CD14-positive monocyte (primary cell): ENCODE measurements around the gene PLEKHG2. TPM values are rescaled to one million over a fixed set of nuclear protein-coding genes. Genes with fewer than 3 reads are reported as not detected.

Experiments used
- DNase-seq, 3 donors: peaks; one replicate each; pipeline ENCODE4 v3.0.0-alpha.2; 2011 to 2022
- H2AFZ ChIP-seq: 2 replicates; pipeline ENCODE4 v1.6.0; 2012; ENCODE audit warnings: mild to moderate bottlenecking, low read depth, low read length, inconsistent platforms; ENCODE audit not compliant: insufficient read depth, poor library complexity, severe bottlenecking
- H3K27ac ChIP-seq, 2 donors: 1 replicate in 1 of 2; 2 replicates in 1 of 2; pipeline ENCODE4 v1.5.1; 2012 to 2013; ENCODE audit warnings: low read length in 2 of 2, control low read depth in 1 of 2, inconsistent platforms in 1 of 2, low read depth in 1 of 2, mild to moderate bottlenecking in 1 of 2
- H3K27me3 ChIP-seq, 2 donors: one replicate each; pipeline versions ENCODE4 v1.6.0 to v1.6.1; 2011 to 2013; ENCODE audit warnings: low read length in 2 of 2; ENCODE audit not compliant: control insufficient read depth in 2 of 2, insufficient read depth in 2 of 2
- H3K36me3 ChIP-seq, 2 donors: replicated peaks in 1 of 2; 1 replicate in 1 of 2; 2 replicates in 1 of 2; pipeline versions ENCODE4 v1.5.1 to v1.6.1; 2012 to 2013; ENCODE audit warnings: low read length in 2 of 2, control low read depth in 1 of 2, inconsistent platforms in 1 of 2, mild to moderate bottlenecking in 1 of 2; ENCODE audit not compliant: insufficient read depth in 2 of 2, control insufficient read depth in 1 of 2
- H3K4me1 ChIP-seq, 2 donors: 1 replicate in 1 of 2; 2 replicates in 1 of 2; pipeline versions ENCODE4 v1.5.1 to v1.6.1; 2012 to 2013; ENCODE audit warnings: low read length in 2 of 2, control low read depth in 1 of 2, inconsistent platforms in 1 of 2, mild to moderate bottlenecking in 1 of 2, moderate library complexity in 1 of 2; ENCODE audit not compliant: insufficient read depth in 2 of 2, control insufficient read depth in 1 of 2
- H3K4me2 ChIP-seq: replicated peaks from 2 replicates; pipeline ENCODE3; 2012; ENCODE audit warnings: low read length, moderate library complexity, mild to moderate bottlenecking; ENCODE audit not compliant: poor library complexity, severe bottlenecking; ENCODE audit errors: extremely low read depth
- H3K4me3 ChIP-seq, 3 experiments: fragments of 200-600 bp in 1 of 3; sonication (generic) in 1 of 3; replicated peaks in 1 of 3; 1 replicate in 2 of 3; 2 replicates in 1 of 3; pipeline ENCODE4 v1.5.1; 2011 to 2013; ENCODE audit warnings: low read length in 3 of 3, mild to moderate bottlenecking in 3 of 3, control low read depth in 2 of 3, low read depth in 2 of 3, inconsistent platforms in 1 of 3, moderate library complexity in 1 of 3
- H3K79me2 ChIP-seq: 2 replicates; pipeline ENCODE4 v1.6.0; 2012; ENCODE audit warnings: mild to moderate bottlenecking, control low read depth, inconsistent platforms, low read length, moderate library complexity; ENCODE audit not compliant: insufficient read depth
- H3K9ac ChIP-seq: 2 replicates; pipeline ENCODE4 v1.6.0; 2017; ENCODE audit warnings: low read length, mild to moderate bottlenecking; ENCODE audit not compliant: insufficient read depth, poor library complexity, severe bottlenecking
- H3K9me3 ChIP-seq, 2 donors: replicated peaks in 1 of 2; 1 replicate in 1 of 2; 2 replicates in 1 of 2; pipeline versions ENCODE4 v1.5.1 to v1.6.1; 2012 to 2013; ENCODE audit warnings: low read length in 2 of 2, control low read depth in 1 of 2; ENCODE audit not compliant: control insufficient read depth in 1 of 2, insufficient read depth in 1 of 2
- H4K20me1 ChIP-seq: 2 replicates; pipeline ENCODE4 v1.6.0; 2012; ENCODE audit warnings: mild to moderate bottlenecking, low read length, control low read depth, moderate library complexity; ENCODE audit not compliant: insufficient read depth
- H3K27ac Mint-ChIP-seq, 7 donors: one replicate each; pipeline ENCODE4 v1.8.0; 2020; ENCODE audit warnings: mild to moderate bottlenecking in 7 of 7, mixed read lengths in 7 of 7, moderate library complexity in 6 of 7, inconsistent platforms in 2 of 7
- H3K27me3 Mint-ChIP-seq, 3 donors: one replicate each; pipeline ENCODE4 v1.8.0; 2021 to 2022; ENCODE audit warnings: low read depth in 3 of 3, mild to moderate bottlenecking in 3 of 3, mixed read lengths in 3 of 3, moderate library complexity in 3 of 3, inconsistent platforms in 1 of 3
- H3K36me3 Mint-ChIP-seq, 2 donors: one replicate each; pipeline ENCODE4 v1.8.0; 2020; ENCODE audit warnings: mixed read lengths in 2 of 2, inconsistent platforms in 1 of 2, mild to moderate bottlenecking in 1 of 2
- H3K4me1 Mint-ChIP-seq: one replicate; pipeline ENCODE4 v1.8.0; 2020; ENCODE audit warnings: mild to moderate bottlenecking, mixed read lengths
- H3K4me3 Mint-ChIP-seq, 2 donors: one replicate each; pipeline ENCODE4 v1.8.0; 2020; ENCODE audit warnings: mild to moderate bottlenecking in 2 of 2, mixed read lengths in 2 of 2, moderate library complexity in 1 of 2
- H3K9me3 Mint-ChIP-seq, 7 donors: one replicate each; pipeline ENCODE4 v1.8.0; 2020 to 2022; ENCODE audit warnings: mixed read lengths in 7 of 7, mild to moderate bottlenecking in 6 of 7, moderate library complexity in 6 of 7, inconsistent platforms in 2 of 7
- CTCF ChIP-seq: fragments of 200-600 bp; IDR thresholded peaks from one replicate; pipeline ENCODE4 v1.8.0; 2022; ENCODE audit warnings: antibody characterized with exemption, mild to moderate bottlenecking
- WGBS: methylation state at CpG from one replicate; pipeline ENCODE4 v1.1.5; 2013; ENCODE audit warnings: missing lambda C conversion rate; ENCODE audit not compliant: insufficient coverage; 5-methylcytosine and 5-hydroxymethylcytosine counted together
- intact Hi-C, 2 donors: fragments of 100-400 bp; cut with micrococcal nuclease; formaldehyde crosslinking; loops; one replicate each; pipeline versions ENCODE4 v1.15.0 to v1.15.1; 2023
- polyA plus RNA-seq, 3 donors: library from polyadenylated mRNA; depleted of rRNA in 1 of 3; unstranded in 2 of 3; stranded (reverse) in 1 of 3; fragments of 300-500 nt in 2 of 3; fragments of >200 nt in 1 of 3; fragmentation: Illumina TruSeq in 2 of 3; gene quantifications; 1 replicate in 2 of 3; 2 replicates in 1 of 3; pipeline ENCODE4 v1.2.3, GENCODE V29; 2012 to 2021

PLEKHG2 gene
- polyA plus RNA-seq, 3 donors = 0.73 to 202 (median 1.2) TPM

- under 1% methylated on average over 37 of the region's 43 CpGs for WGBS
Observed at GRCh38 chr19:39403331-39404312, 8.8 kb upstream of the PLEKHG2 start.

More at GRCh38 chr19:39403331-39404312, 8.8 kb upstream of the PLEKHG2 start:
- Histone ChIP-seq H3K4me3 (peak overlapping the region; percentile 48 to 96 (median 61)), H3K9ac (peak overlapping the region; percentile 100), H3K9me3 (no peaks in the 10 kb centered on the region), H2AFZ (no peak overlapping the region), H3K4me2 (peak overlapping the region; percentile 75), H3K4me1 (peaks cover 68 to 70% of the 10 kb centered on the region in 2 donors), H4K20me1 (peaks cover 25% of the 10 kb centered on the region), H3K27me3 (no peaks in the 10 kb centered on the region), H3K27ac (peak overlapping the region; percentile 98 to 99), H3K79me2 (peaks cover 96% of the 10 kb centered on the region), H3K36me3 (peaks cover 19% of the 10 kb centered on the region in 2 donors)
- peaks cover 2 to 19% (median 15%) of the 10 kb centered on the region in 7 donors for H3K9me3 Mint-ChIP-seq
- peak; percentile 100 for DNase-seq
- TF ChIP-seq CTCF = no peak
- H3K36me3 Mint-ChIP-seq = peaks cover 29 to 39% of the 10 kb centered on the region in 2 donors
- intact Hi-C loops = loop anchor here in 1 of 2 donors (5.0 kb wide), 1 partner anchor 721 kb away; no protein-coding TSS in a partner anchor
- H3K27me3 Mint-ChIP-seq = peaks cover 0 to 11% (median 5%) of the 10 kb centered on the region in 3 donors
- H3K4me1 Mint-ChIP-seq = peaks cover 56% of the 10 kb centered on the region
- H3K27ac Mint-ChIP-seq = peak overlapping the region; percentile 98 to 100 (median 100)
- H3K4me3 Mint-ChIP-seq = peak overlapping the region; percentile 90 to 92
